Neural cell (in vitro differentiated cells): ENCODE data around the gene TMEM183A. TPM values are rescaled to one million over a fixed set of nuclear protein-coding genes. Genes with fewer than 3 reads are reported as not detected.

Experiments
- H2AFZ ChIP-seq: fragments of 200-600, 300-800 bp; sonication (generic), shearing (Covaris generic); 2 replicates; pipeline ENCODE4 v1.6.0; 2014; ENCODE audit warnings: low read depth, mild to moderate bottlenecking, antibody characterized with exemption, low read length, moderate library complexity
- H3F3A ChIP-seq: fragments of 200-600 bp; shearing (Covaris generic); 2 replicates; pipeline ENCODE4 v1.6.1; 2016; ENCODE audit warnings: mild to moderate bottlenecking, moderate library complexity, mixed read lengths, antibody characterized with exemption, low read length; ENCODE audit not compliant: insufficient read depth, poor library complexity, severe bottlenecking
- H3K27ac ChIP-seq: fragments of 200-600, 300-800 bp; sonication (generic), shearing (Covaris generic); 2 replicates; pipeline ENCODE4 v1.5.1; 2014; ENCODE audit warnings: mild to moderate bottlenecking, low read length, moderate library complexity
- H3K27me3 ChIP-seq: fragments of 300-800, 200-600 bp; sonication (generic), shearing (Covaris generic); 2 replicates; pipeline ENCODE4 v1.6.0; 2014; ENCODE audit warnings: mild to moderate bottlenecking, low read depth, low read length, moderate library complexity; ENCODE audit not compliant: insufficient read depth
- H3K36me3 ChIP-seq: fragments of 300-800, 200-600 bp; sonication (generic), shearing (Covaris generic); 2 replicates; pipeline ENCODE4 v1.5.1; 2014; ENCODE audit warnings: mild to moderate bottlenecking, antibody characterized with exemption, low read length, moderate library complexity; ENCODE audit not compliant: insufficient read depth
- H3K4me2 ChIP-seq: fragments of 300-800, 200-600 bp; sonication (generic), shearing (Covaris generic); 2 replicates; pipeline ENCODE4 v1.6.0; 2014; ENCODE audit warnings: mild to moderate bottlenecking, low read length
- H3K4me3 ChIP-seq: fragments of 300-800, 200-600 bp; sonication (generic), shearing (Covaris generic); 2 replicates; pipeline ENCODE4 v1.5.1; 2014; ENCODE audit warnings: mild to moderate bottlenecking, low read length, moderate library complexity
- H3K79me2 ChIP-seq: fragments of 200-600 bp; shearing (Covaris generic); replicated peaks from 2 replicates; pipeline ENCODE4 v1.6.0; 2014; ENCODE audit warnings: mild to moderate bottlenecking, low read length, moderate library complexity; ENCODE audit not compliant: insufficient read depth
- H3K9ac ChIP-seq: fragments of 300-800, 200-600 bp; sonication (generic), shearing (Covaris generic); 2 replicates; pipeline ENCODE4 v1.6.1; 2016; ENCODE audit warnings: mild to moderate bottlenecking, low read length, mixed read lengths
- H3K9me2 ChIP-seq: fragments of 200-600 bp; shearing (Covaris generic); 2 replicates; pipeline ENCODE4 v1.6.1; 2016; ENCODE audit warnings: mild to moderate bottlenecking, low read length, mixed read lengths; ENCODE audit not compliant: insufficient read depth
- H3K9me3 ChIP-seq: fragments of 200-600, 300-800 bp; sonication (generic), shearing (Covaris generic); 2 replicates; pipeline ENCODE4 v1.6.1; 2016; ENCODE audit warnings: mild to moderate bottlenecking, mixed run types, low read length, moderate library complexity, mixed read lengths
- H4K20me1 ChIP-seq: fragments of 200-600 bp; shearing (Covaris generic); 2 replicates; pipeline ENCODE4 v1.6.1; 2016; ENCODE audit warnings: mild to moderate bottlenecking, mixed run types; ENCODE audit not compliant: insufficient read depth
- CTCF ChIP-seq: fragments of 450-650 bp; IDR thresholded peaks from 2 replicates; pipeline ENCODE4 v1.5.1; 2014; ENCODE audit warnings: antibody characterized with exemption, mild to moderate bottlenecking, moderate library complexity; ENCODE audit not compliant: poor library complexity, severe bottlenecking
- EP300 ChIP-seq: fragments of 450-650 bp; conservative IDR thresholded peaks from 2 replicates; pipeline ENCODE4 v1.6.1; 2014; ENCODE audit warnings: antibody characterized with exemption, mild to moderate bottlenecking, moderate library complexity; ENCODE audit not compliant: poor library complexity, severe bottlenecking
- POLR2AphosphoS5 ChIP-seq: IDR thresholded peaks from 2 replicates; pipeline ENCODE4 v1.6.1; 2012
- RAD21 ChIP-seq: fragments of 450-650 bp; conservative IDR thresholded peaks from 2 replicates; pipeline ENCODE4 v1.6.1; 2014; ENCODE audit warnings: antibody characterized with exemption, mild to moderate bottlenecking, moderate library complexity
- SMC3 ChIP-seq: fragments of 450-650 bp; conservative IDR thresholded peaks from 2 replicates; pipeline ENCODE4 v1.6.1; 2014; ENCODE audit warnings: antibody characterized with exemption, mild to moderate bottlenecking, moderate library complexity; ENCODE audit not compliant: poor library complexity
- TAF1 ChIP-seq: IDR thresholded peaks from 2 replicates; pipeline ENCODE4 v1.6.1; 2012; ENCODE audit warnings: low read depth
- polyA plus RNA-seq: library from polyadenylated mRNA; depleted of rRNA; stranded (reverse); fragments of >200 nt; gene quantifications from 2 replicates; pipeline ENCODE4 v1.2.3, GENCODE V29; 2014

TMEM183A gene
- polyA plus RNA-seq, 1 donor from 2014 or later, result 237 TPM

- Histone ChIP-seq H3K27me3 (peaks cover 19% of the 10 kb centered on the region), H3F3A (peaks cover 3% of the 10 kb centered on the region), H3K79me2 (no peaks in the 10 kb centered on the region), H4K20me1 (no peaks in the 10 kb centered on the region), H3K9me2 (no peaks in the 10 kb centered on the region), H3K36me3 (peaks cover 17% of the 10 kb centered on the region), H2AFZ (peak within 1 kb of the TSS; percentile 46), H3K9ac (peak within 1 kb of the TSS; percentile 61), H3K9me3 (no peaks in the 10 kb centered on the region), H3K4me2 (peak within 1 kb of the TSS; percentile 63), H3K4me3 (peak within 1 kb of the TSS; percentile 75), H3K27ac (no peak within 1 kb of the TSS)
- TF ChIP-seq POLR2AphosphoS5 (peak; percentile 73), RAD21 (no peak), EP300 (peak; percentile 18)
These were observed 19.0 kb downstream of the TMEM183A start, which contains the start of gene PPFIA4 for GRCh38 chr1:203026031-203026665. Gene PPFIA4 (plus strand): TSS chr1:203026491. CDS start chr1:203039009, 12,518 bp downstream.

- Histone ChIP-seq H3K36me3 (peaks cover 10% of the 10 kb centered on the region), H3K27me3 (peaks cover 19% of the 10 kb centered on the region), H3K4me3 (peak overlapping the region; percentile 75), H3F3A (peaks cover 3% of the 10 kb centered on the region), H4K20me1 (no peaks in the 10 kb centered on the region), H2AFZ (peak overlapping the region; percentile 31), H3K9me2 (no peaks in the 10 kb centered on the region), H3K27ac (no peak overlapping the region), H3K79me2 (no peaks in the 10 kb centered on the region), H3K9me3 (no peaks in the 10 kb centered on the region), H3K4me2 (peak overlapping the region; percentile 63), H3K9ac (peak overlapping the region; percentile 61)
- TF ChIP-seq TAF1, result no peak
- TF ChIP-seq RAD21, result no peak
- no peak for TF ChIP-seq POLR2AphosphoS5
- no peak for TF ChIP-seq EP300
- TF ChIP-seq CTCF, result peak; percentile 53
These were observed 19.8 kb downstream of the TMEM183A start for GRCh38 chr1:203026666-203027663.

GRCh38 chr1:203028067-203028783 lies 21.1 kb downstream of the TMEM183A start:
- TF ChIP-seq SMC3 (no peak), RAD21 (no peak)
- Histone ChIP-seq H3K9ac (no peak overlapping the region), H3K27ac (no peak overlapping the region), H2AFZ (no peak overlapping the region), H4K20me1 (no peaks in the 10 kb centered on the region), H3K36me3 (peaks cover 10% of the 10 kb centered on the region), H3K9me2 (no peaks in the 10 kb centered on the region), H3K4me3 (no peak overlapping the region), H3K27me3 (peaks cover 19% of the 10 kb centered on the region), H3K9me3 (no peaks in the 10 kb centered on the region), H3K4me2 (no peak overlapping the region), H3K79me2 (no peaks in the 10 kb centered on the region), H3F3A (peaks cover 3% of the 10 kb centered on the region)
